GM15510 (cell line): ENCODE results near the gene EZR.

Source experiments
- POLR2A ChIP-seq: IDR thresholded peaks from 3 replicates; pipeline ENCODE4 v1.6.1; 2011; ENCODE audit warnings: borderline replicate concordance; ENCODE audit not compliant: insufficient read length; ENCODE audit errors: extremely low read depth

EZR gene

GRCh38 chr6:158730541-158730907 is 88.6 kb downstream of the EZR start:
- TF ChIP-seq POLR2A = no peak

- no peak for TF ChIP-seq POLR2A
Observed at GRCh38 chr6:158729906-158730540, 89.1 kb downstream of the EZR start.

DNA sequence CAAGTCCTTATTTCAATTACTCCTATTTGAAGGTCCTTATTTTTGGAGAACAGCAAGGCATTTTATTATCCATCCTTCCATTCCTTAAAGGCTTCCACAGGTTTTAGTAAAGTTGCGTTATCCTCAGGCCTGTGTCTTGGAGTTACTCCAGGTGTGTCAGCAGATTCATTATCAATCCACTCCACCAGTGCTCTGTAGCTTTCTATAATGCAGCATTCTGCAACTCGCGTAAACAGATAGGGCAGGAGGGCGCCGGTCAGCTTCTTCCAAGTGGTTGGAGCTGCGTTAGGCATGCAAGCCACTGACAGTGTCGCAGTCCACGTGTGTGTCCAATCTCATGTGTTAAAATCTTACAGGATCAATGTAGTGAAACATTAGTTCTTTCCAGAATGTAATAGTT is 93.5 kb downstream of the EZR start:
- no peak for TF ChIP-seq POLR2A

GRCh38 chr6:158722176-158722729 is 96.9 kb downstream of the EZR start:
- no peak for TF ChIP-seq POLR2A

DNA sequence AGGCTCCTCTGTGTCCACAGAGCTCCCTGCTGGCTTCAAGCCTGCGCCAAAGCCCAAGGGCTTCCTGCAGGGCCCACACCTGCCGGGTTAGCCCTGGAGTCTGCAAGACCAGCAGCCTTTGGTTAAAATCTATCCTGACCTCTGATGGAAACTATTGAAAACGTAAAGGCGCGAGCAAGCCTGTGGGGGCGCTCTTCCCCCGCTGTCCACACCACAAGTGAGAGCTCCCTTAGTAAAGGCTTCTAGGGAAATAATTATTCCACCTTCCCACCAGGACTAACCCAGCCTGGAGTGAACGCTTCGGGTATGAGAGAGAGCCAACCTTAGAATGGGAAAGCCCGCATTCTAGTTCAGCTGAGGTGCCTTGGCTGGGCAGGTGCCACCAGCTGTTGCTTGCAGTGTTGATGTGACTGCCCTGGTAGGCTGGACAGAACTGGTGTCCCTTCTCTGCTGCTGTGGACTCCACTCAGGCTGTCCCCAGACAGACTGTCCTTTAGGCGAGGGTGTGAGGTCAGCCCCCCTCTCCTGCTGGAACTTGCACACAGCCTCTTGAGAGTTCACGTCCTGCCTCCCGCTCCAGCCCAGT is 100.6 kb downstream of the EZR start:
- no peak for TF ChIP-seq POLR2A

GRCh38 chr6:158717341-158718330 is 101.5 kb downstream of the EZR start:
- no peak for TF ChIP-seq POLR2A
